Right lobe of liver (tissue), 6 donors: Measurements from ENCODE around the gene DNMBP. TPM values are rescaled to one million over a fixed set of nuclear protein-coding genes. Genes with fewer than 3 reads are reported as not detected.
"Not testable (repeated sequence)": the region's sequence is repeated elsewhere in the genome, so short reads cannot be mapped to it uniquely, and the experiment has no call there.

Source experiments
- ATAC-seq, 4 donors: fragments of 200-7000 bp; cut with Tn5 transposase; one replicate each; pipeline ENCODE4 v1.9.1; 2020; ENCODE audit warnings: mild to moderate bottlenecking in 4 of 4, moderate library complexity in 4 of 4
- DNase-seq, 3 donors: peaks; one replicate each; pipeline ENCODE4 v3.0.0-alpha.2; 2020
- H3K27ac ChIP-seq, 3 donors: fragments of 200-600 bp; one replicate each; pipeline ENCODE4 v1.8.0; 2022
- H3K27me3 ChIP-seq, 2 donors: fragments of 200-600 bp; one replicate each; pipeline ENCODE4 v1.8.0; 2022
- H3K36me3 ChIP-seq, 4 donors: fragments of 200-600 bp; sonication (generic) in 1 of 4; one replicate each; pipeline versions ENCODE4 v1.5.1 to v1.8.0; 2017 to 2022; ENCODE audit warnings: control low read depth in 1 of 4
- H3K4me1 ChIP-seq, 4 donors: fragments of 200-600 bp; sonication (generic) in 1 of 4; one replicate each; pipeline versions ENCODE4 v1.5.1 to v1.8.0; 2017 to 2022; ENCODE audit warnings: control low read depth in 1 of 4
- H3K4me3 ChIP-seq, 3 donors: fragments of 200-600 bp; one replicate each; pipeline ENCODE4 v1.8.0; 2022
- H3K9me3 ChIP-seq, 4 donors: fragments of 200-600 bp; sonication (generic) in 1 of 4; one replicate each; pipeline versions ENCODE4 v1.5.1 to v1.8.0; 2017 to 2022; ENCODE audit warnings: control low read depth in 1 of 4
- POLR2A ChIP-seq: fragments of 450-650 bp; IDR thresholded peaks from one replicate; pipeline ENCODE4 v1.6.1; 2017; ENCODE audit warnings: antibody characterized with exemption, mild to moderate bottlenecking
- WGBS: methylation state at CpG from one replicate; pipeline ENCODE4 v1.1.6; 2018; ENCODE audit warnings: low coverage, low lambda C conversion rate; ENCODE audit not compliant: insufficient coverage; ENCODE audit errors: missing lambda C conversion rate; 5-methylcytosine and 5-hydroxymethylcytosine counted together
- intact Hi-C, 2 donors: fragments of 100-400 bp; cut with DNase I; formaldehyde crosslinking; loops; one replicate each; pipeline versions ENCODE4 v1.11.2 to v1.14.1; 2022
- total RNA-seq, 6 experiments: library from RNA; depleted of rRNA in 2 of 6; stranded (reverse); fragments of >200 nt in 2 of 6; fragmentation: NEBNext Ultra II Directional in 3 of 6; extraction: Animal tissue kit (Norgen Biotek cat#: 25700) in 3 of 6; gene quantifications; one replicate each; pipeline versions ENCODE4 v1.1.0 to v1.2.4, GENCODE V29; 2016 to 2023
- TF ChIP-seq, protein P1 (sequence below), 4 donors: fragments of 200-600 bp in 3 of 4; fragments of 450-650 bp in 1 of 4; IDR thresholded peaks; one replicate each; pipeline versions ENCODE4 v1.5.1 to v1.8.0; 2016 to 2022; ENCODE audit warnings: antibody characterized with exemption in 4 of 4, mild to moderate bottlenecking in 2 of 4
- donor health status: DM: no; HTN: yes; CAD: no.
- donor health status: DM: no; HTN: no; CAD: no.
- donor health status: DM: no; HTN: no; CAD: no.
- donor health status: DM: no; HTN: yes; CAD: no.
- donor health status: DM: no; HTN: yes; CAD: no.

Gene DNMBP
- total RNA-seq, 6 experiments from 2014 or later: 7.9 to 12.7 (median 9.9) TPM

DNA sequence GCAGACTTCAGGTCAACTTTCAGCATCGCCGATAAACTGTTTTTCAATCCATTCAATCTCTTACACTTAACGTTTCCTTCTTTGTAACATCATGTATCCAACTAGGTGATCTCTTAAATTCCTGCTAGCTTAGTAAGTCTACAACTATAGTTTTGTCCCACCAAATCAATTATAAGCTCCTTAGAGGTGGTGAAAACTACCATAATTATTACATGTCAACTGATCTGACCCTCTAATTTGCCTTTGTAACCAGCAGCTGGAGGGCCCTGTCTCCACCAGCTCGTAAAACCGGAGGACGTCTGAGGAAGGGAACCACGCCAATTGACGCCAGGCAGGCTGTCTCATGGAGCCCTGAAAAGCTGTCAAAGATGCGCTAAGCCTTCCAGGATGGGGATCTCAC, 113.9 kb downstream of the DNMBP start:
- H3K4me3 ChIP-seq: no peak overlapping the region
- H3K9me3 ChIP-seq: no peaks in the 10 kb centered on the region
- intact Hi-C loops: no loop called here
- 92% methylated on average over 9 of the region's 9 CpGs for WGBS
- no peaks in the 10 kb centered on the region for H3K27me3 ChIP-seq
- no peaks in the 10 kb centered on the region for H3K4me1 ChIP-seq
- DNase-seq (no peak), ATAC-seq (no peak)
- no peak overlapping the region for H3K27ac ChIP-seq
- TF ChIP-seq, protein P1, sequence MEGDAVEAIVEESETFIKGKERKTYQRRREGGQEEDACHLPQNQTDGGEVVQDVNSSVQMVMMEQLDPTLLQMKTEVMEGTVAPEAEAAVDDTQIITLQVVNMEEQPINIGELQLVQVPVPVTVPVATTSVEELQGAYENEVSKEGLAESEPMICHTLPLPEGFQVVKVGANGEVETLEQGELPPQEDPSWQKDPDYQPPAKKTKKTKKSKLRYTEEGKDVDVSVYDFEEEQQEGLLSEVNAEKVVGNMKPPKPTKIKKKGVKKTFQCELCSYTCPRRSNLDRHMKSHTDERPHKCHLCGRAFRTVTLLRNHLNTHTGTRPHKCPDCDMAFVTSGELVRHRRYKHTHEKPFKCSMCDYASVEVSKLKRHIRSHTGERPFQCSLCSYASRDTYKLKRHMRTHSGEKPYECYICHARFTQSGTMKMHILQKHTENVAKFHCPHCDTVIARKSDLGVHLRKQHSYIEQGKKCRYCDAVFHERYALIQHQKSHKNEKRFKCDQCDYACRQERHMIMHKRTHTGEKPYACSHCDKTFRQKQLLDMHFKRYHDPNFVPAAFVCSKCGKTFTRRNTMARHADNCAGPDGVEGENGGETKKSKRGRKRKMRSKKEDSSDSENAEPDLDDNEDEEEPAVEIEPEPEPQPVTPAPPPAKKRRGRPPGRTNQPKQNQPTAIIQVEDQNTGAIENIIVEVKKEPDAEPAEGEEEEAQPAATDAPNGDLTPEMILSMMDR (IDR thresholded peaks at IDR 0.05): no peak
- no peak for TF ChIP-seq POLR2A
- H3K36me3 ChIP-seq: peaks cover 0 to 74% (median 43%) of the 10 kb centered on the region in 4 donors

DNA sequence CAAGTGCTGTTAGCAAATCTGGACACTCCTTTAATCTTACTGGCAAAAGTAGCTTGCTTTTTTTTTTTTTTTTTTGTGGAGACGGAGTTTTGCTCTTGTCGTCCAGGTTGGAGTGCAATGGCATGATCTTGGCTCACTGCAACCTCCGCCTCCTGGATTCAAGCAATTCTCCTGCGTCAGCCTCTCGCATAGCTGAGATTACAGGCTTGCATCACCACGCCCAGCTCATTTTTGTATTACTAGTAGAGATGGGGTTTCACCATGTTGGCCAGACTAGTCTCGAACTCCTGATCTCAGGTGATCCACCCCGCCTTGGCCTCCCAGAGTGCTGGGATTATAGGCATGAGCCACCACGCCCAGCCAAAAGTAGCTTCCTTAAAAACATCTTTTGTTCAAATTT, 114.7 kb downstream of the DNMBP start:
- H3K27ac ChIP-seq, H3K27me3 ChIP-seq, DNase-seq, H3K4me1 ChIP-seq, intact Hi-C loops, H3K4me3 ChIP-seq, H3K9me3 ChIP-seq, ATAC-seq: not testable (repeated sequence)
- WGBS: 100% methylated on average over 1 of the region's 9 CpGs
- peaks cover 0 to 80% (median 45%) of the 10 kb centered on the region in 4 donors for H3K36me3 ChIP-seq

DNA sequence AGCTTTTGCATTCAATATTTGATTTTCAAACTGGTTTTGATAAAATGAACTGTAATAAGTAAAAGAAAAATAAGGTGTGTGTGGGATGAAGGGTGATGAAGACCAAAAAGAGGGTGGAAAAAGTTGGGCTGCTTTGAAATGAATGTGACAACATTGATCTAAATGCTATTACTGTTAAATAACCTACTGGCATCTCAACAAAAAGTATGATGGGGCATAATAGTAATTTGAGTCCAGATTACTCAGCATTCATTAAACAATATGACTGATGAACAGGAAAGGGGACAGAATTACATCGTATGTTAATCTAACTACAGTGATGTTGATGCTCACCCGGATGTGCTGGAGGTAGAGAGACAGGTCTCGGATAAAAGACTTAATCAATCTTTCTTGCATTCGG, 115.1 kb downstream of the DNMBP start:
- Histone ChIP-seq H3K9me3 (no peaks in the 10 kb centered on the region), H3K27me3 (no peaks in the 10 kb centered on the region), H3K4me1 (no peaks in the 10 kb centered on the region), H3K4me3 (no peak overlapping the region), H3K36me3 (peaks cover 0 to 80% (median 46%) of the 10 kb centered on the region in 4 donors), H3K27ac (no peak overlapping the region)
- TF ChIP-seq, protein P1 (IDR thresholded peaks at IDR 0.05): no peak
- TF ChIP-seq POLR2A: no peak
- ATAC-seq (no peak), DNase-seq (no peak)
- 90% methylated on average over 4 of the region's 4 CpGs for WGBS
- intact Hi-C loops: no loop called here

DNA sequence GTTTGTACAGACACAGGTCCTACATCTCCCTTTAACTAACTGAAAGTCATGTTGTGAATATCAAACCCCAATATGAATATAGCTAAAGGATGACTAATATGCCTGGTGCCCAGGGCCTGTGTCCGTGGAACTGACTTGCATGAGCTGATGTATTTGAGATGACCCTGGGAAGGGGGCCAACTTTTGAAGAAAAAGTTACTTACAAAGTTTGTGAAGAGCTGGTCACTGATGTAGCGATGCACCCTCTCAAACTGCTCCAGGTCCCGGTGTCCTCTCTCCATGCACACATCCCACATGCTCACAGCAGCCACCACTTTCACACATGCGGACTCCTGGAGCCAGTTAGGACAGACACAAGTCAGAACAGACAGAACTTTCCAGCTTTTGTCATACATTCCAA, 121.1 kb downstream of the DNMBP start:
- TF ChIP-seq, protein P1 (IDR thresholded peaks at IDR 0.05): no peak
- no peak for TF ChIP-seq POLR2A
- H3K27me3 ChIP-seq: no peaks in the 10 kb centered on the region
- H3K4me3 ChIP-seq: no peak overlapping the region
- no peak for ATAC-seq
- H3K9me3 ChIP-seq: no peaks in the 10 kb centered on the region
- 92% methylated on average over 3 of the region's 4 CpGs for WGBS
- peaks cover 0 to 80% (median 31%) of the 10 kb centered on the region in 4 donors for H3K36me3 ChIP-seq
- intact Hi-C loops: no loop called here
- no peaks in the 10 kb centered on the region for H3K4me1 ChIP-seq
- H3K27ac ChIP-seq: no peak overlapping the region
- no peak for DNase-seq

DNA sequence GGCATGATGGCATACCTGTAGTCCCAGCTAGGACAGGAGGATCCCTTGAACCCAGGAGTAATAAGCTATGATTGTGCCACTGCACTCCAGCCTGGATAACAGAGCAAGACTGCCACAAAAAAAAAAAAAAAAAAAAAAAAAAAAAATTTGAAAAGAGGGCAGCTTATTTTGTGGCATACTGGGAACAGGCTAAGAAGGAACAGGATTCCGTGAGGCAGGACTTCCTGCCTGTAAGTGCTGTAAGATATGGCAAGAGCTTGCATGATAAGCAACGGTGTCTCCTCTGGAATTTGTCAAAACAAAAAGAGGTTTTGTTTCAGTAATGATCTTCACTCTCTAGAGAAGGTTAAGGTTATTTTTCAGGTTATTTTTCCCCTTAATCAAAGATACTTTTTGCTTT, 126.2 kb downstream of the DNMBP start:
- WGBS: 85% methylated on average over 2 of the region's 2 CpGs
- H3K4me1 ChIP-seq: no peaks in the 10 kb centered on the region
- peaks cover 0 to 100% (median 41%) of the 10 kb centered on the region in 4 donors for H3K36me3 ChIP-seq
- no peak overlapping the region for H3K4me3 ChIP-seq
- H3K27me3 ChIP-seq: no peaks in the 10 kb centered on the region
- H3K9me3 ChIP-seq: no peaks in the 10 kb centered on the region
- intact Hi-C loops: no loop called here
- ATAC-seq: peak; percentile 21 to 49 (median 40)
- TF ChIP-seq, protein P1 (IDR thresholded peaks at IDR 0.05): no peak
- no peak for DNase-seq
- H3K27ac ChIP-seq: no peak overlapping the region
